Stimulated activated CD4-positive, alpha-beta T cell treated with anti-CD3 and anti-CD28 coated beads, Interleukin-4, amount 100 ng/mL, for 48 hours (primary cell): ENCODE results near the gene GNB5.
"Not testable (repeated sequence)": the region's sequence is repeated elsewhere in the genome, so short reads cannot be mapped to it uniquely, and the experiment has no call there.

Experiments used
- DNase-seq, 2 donors: peaks; one replicate each; pipeline ENCODE4 v3.0.0-alpha.2; 2020; ENCODE audit warnings: low read depth in 2 of 2

The GNB5 gene

DNA sequence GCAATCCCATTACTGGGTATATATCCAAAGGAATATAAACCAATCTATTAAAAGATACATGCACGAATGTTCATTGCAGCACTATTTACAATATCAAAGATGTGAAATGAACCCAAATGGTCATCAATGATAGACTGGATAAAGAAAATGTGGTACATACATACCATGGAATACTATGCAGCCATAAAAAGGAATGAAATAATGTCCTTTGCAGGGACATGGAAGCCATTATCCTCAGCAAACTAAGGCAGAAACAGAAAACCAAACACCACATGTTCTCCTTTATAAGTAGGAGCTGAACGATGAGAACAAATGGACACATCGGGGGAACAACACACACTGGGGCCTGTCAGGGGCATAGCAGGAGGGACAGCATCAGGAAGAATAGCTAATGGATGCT lies 21.0 kb downstream of the GNB5 start:
- DNase-seq, result not testable (repeated sequence)

DNA sequence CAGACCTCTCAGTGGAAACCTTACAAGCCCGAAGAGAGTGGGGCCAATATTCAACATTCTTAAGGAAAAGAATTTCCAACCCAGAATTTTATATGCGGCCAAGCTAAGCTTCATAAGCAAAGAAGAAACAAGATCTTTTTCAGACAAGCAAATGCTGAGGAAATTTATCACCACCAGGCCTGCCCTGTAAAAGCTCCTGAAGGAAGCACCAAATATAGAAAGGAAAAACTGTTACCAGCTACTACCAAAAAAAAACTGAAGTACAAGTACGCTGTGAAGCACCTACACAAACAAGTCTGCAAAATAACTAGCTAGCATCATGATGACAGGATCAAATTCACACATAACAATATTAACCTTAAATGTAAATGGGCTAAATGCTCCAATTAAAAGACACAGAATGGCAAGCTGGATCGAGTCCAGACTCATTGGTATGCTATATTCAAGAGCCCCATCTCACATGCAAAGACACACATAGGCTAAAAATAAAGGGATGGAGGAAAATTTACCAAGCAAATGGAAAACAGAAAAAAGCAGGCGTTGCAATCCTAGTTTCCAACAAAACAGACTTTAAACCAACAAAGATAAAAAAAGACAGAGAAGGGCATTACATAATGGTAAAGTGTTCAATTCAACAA lies 25.6 kb downstream of the GNB5 start:
- DNase-seq, result not testable (repeated sequence)

DNA sequence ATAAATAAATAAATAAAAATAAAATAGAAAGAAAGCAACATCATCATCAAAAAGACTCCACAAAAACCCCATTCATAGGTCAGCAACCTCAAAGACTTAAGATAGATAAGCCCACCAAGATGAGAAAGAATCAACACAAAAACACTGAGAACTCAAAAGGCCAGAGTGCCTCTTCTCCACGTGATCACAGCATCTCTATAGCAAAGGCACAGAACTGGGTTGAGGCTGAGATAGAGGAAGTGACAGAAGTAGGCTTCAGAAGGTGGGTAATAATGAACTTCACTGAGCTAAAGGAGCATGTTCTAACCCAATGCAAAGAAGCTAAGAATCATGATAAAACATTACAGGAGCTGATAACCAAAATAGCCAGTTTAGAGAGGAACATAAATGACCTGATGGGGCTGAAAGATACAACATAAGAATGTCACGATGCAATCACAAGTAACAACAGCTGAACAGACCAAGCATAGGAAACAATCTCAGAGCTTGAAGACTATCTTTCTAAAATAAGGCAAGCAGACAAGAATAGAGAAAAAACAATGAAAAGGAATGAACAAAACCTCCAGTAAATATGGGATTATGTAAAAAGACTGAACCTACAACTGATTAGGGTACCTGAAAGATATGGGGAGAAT lies 26.4 kb downstream of the GNB5 start:
- no peak for DNase-seq

DNA sequence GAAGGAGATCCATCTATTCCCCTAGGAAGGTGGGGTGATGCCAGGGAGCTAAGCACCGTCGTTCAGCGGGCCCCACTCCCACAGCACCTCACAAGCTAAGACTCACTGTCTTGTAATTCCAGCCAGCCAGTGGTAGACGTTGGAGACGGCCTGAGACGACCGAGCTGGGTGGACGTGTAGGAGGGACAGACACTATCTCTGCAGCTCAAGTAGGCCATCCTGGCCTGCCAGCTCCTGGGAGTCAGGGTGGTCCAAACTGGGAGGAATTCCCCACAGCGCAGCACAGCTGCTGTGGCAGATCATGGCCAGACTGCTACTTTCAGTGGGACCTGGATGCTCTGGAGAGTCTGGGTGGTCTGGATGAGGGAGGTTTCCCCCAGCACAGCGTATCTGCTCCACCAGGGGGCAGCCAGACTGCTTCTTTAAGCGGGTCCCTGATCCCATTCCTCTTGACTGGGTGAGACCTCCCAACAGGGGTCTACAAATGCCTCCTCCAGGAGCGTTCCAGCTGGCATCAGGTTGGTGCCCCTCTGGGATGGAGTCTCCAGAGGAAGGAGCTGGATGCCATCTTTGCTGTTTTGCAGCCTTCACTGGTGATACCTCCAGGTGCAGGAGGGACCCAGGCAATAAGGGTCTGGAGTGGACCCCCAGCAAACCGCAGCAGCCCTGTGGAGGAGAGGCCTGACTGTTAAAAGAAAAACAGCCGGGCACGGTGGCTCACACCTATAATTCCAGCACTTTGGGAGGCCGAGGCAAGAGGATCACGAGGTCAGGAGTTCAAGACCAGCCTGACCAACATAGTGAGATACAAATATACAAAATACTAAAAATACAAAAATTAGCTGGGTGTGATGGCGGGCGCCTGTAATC lies 27.6 kb downstream of the GNB5 start:
- no peak for DNase-seq

DNA sequence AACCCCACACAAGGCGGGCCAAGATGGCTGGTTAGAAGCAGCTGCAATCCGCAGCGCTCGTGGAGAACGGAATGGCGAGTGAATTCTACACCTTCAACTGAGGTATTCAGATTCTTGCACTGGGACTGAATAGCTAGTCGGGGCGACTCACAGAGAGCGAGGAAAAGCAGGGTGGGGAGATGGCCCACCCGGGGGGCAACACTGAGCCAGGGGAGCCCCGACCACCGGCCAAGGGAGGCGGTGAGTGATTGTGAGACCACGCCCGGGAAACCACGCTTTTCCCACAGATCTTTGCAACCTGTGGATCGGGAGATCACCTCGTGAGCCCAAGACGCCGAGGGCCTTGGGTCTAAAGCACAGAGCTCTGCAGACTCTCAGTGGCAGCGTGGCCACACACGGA lies 28.3 kb downstream of the GNB5 start:
- DNase-seq, result no peak

DNA sequence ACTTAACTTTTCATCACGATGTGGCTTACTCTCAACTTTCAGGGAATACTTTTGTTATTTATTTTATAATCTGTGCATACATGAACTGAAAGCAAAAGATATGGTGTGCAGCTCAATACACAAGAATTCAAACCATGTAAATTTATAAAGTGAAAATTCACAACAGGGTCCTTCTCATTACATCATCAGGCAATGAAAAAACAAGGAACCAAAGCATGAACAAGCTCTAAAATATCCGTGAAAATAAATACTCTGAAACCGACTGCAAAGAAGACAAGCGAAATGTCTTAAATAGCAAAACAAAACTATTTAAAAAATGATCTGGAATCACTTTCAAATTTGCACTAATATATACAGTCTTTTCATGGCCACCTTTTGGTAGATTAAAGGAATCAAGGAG lies 28.9 kb downstream of the GNB5 start:
- DNase-seq, result no peak

DNA sequence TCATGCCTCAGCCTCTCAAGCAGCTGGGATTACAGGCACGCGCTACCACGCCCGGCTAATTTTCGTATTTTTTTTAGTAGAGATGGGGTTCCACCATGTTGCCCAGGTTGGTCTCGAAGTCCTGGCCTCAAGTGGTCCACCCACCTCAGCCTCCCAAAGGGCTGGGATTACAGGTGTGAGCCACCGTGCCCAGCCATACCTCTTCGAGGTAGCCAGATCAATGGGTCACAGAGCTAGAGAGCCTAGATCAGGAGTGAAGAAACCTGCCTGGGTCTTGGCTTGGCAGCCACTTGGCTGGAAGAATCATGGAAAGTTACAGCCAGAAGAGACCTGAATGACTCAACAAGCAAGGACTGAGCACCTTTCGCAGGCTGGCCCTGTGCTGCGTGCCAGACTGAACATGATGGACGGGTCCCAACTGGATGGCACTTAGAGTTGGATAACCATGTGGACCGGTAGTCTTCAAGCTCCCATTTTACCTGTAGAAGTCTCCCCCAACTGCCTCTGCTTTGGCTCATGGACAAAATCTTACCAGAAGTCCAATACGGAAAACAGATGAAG lies 29.7 kb downstream of the GNB5 start:
- no peak for DNase-seq

DNA sequence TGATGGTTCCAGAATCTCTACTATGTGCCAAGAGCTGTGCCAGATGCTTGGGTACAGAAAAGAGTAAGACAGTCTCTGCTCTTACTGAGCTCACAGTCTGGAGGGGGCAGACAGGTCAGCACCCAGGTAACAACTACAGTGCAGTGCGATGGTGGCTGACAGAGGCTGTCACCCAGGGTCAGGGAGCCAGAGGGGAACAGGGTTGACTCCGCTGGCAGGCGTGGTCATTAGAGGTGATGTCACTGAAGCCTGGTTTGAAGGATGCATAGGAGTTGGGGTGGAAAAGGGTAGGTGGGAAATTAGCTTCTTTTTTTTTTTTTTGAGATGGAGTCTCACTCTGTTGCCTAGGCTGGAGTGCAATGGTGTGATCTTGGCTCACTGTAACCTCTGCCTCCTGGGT lies 31.5 kb downstream of the GNB5 start:
- no peak for DNase-seq

DNA sequence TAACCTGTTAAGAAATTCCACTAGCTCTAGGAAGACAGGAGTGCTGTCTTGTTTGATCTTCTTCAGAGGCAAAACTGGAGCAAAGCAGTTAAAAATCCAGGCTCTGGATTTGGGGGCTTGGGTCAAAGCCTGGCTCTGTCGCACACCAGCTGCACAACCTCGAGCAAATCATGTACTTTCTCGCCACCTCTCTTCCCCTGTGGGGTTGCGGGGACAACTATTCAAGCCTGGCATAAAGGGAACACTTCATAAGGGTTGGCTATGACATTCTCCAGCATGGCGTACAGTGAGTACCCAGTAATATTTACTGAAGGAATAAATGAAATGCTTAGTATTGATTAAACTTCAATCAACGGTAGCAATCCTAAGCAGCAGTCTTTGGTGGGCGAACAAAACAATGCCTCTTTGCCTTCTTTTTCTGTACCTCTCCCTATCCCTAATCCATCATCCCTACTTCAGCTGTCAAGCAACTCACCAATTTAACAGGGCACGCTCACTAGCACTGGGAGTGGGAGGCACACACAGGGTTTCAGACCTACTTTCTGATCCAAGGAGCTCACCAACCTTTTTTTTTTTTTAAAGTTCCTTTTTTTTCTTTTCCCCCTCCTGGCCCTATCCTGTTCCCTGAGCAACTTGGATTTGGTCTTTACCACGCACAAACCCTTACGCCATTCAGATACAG lies 33.0 kb downstream of the GNB5 start:
- no peak for DNase-seq

DNA sequence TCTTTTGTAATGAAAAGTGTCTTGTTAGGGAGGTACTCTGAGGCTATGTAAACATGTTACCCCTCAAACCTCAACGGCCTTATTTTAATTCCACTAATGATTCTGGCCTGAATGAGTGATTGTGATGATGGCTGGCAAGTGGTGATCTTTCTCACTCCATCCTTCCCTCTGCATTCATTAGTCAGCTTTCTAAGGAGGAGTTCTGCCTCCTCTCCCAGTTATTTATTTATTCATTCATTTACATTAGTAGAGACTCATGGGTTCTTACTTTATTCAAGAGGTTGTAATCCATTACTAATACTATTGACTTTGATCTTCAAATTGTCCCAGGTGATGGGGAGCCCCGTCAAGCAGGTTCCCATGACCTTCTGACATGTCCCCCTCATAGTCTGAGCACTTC lies 35.3 kb downstream of the GNB5 start:
- no peak for DNase-seq

DNA sequence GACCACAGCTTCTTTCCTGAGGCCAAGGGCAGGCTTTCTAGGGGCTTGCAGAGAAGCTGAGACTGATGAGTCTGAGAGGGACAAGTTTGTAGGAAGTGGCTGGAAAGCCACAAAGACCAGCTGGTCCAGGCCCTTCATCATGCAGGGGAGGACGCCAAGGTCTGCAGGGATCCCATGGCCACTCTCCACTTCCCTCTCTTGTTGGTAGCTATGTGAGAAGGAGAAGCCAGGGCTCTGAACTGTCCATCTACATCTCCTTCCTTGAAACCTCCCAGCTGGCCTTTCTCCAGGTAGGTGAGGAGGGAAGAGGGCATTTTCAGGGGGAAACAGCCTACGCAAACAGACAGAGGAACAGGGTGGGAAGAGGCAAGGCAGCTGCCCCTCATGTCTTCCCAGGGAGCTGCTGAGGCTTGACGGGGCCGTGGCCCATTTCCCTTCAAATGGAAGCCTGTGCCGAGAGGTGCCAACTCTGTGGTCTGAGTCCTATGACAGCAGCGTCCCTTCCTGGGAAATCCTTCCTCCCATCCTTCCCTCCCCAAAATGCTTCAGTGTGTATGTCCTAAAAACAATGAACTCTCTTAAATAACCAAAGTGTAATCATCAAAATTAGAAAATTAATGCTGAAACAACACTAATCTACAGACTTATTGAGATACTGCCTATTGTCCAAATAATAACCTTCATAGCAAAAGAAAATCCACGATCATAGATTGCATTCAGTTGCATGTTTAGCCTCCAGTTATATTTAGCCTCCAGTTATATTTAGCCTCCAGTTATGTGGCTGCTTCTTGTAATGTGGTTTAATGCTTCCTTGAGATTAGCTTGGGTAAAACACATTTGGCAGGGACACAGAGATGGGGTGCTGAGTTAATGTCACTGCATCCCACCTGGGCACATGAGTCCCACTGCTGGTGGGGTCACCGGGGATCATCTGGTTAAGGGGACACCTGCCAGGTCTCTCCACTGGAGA lies 36.0 kb downstream of the GNB5 start:
- no peak for DNase-seq

DNA sequence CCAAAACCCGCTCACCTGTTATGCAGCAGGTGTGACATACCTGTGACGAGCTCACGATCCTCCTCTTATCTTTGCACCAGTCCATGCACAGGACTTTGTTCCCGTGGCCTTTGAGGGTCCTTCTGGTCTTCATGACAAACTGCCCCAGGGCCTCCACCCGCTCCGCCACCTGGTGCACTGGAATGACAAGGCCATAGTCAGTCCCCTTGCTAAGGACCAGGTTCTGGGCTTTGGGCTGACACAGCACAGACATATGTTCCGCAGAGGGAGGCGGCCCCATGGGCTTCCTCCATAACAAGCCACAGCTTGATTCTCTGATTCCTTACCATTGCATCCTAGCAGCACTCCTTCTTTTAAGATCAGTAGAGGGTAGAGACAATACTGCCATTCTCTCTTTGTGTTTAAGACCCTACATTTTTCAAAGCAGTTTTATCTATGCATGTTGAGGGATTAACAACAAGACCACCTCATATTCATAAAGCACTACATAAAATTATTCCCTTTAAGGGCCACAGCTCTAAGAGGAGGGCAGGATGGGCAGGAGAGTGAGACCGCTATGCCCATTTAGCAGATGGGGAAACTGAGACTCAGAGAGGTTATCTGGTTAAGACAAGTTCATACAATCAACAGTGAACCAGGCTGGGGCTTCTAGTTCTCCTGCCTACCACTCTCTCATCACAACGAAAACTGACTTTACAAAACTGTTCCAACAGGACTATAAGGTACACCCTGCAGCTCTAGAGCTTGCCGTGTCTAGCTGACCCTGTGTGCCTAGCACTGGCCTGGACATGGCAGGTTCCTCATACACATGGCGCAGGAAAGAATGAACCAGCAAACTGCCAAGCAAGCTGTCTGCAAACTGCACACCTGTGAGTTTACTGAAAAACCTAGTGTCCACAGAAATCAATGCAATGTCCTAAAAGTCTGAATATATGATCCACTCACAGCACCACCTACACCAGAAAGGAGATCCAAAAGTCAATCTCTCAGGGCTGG lies 37.0 kb downstream of the GNB5 start:
- no peak for DNase-seq

DNA sequence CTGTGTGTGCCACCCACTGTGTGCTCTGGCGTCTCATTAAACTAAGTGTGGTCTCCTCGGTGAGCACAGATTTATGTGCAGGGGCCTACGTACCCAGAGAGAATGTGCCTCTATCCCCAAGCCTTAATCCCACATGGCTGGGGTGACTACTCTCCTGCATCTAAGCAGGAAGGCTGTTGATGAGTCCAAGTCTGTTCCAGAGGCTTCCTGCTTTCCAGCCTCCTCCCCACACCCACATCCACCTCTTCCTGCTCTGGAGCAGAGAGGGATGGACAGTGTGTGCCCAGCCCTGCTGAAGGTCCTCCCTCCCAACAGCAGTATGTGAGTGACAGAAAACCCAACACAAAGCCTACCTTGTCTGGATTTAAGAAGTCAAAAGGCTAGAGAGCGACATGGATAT lies 39.8 kb downstream of the GNB5 start:
- DNase-seq, result no peak

DNA sequence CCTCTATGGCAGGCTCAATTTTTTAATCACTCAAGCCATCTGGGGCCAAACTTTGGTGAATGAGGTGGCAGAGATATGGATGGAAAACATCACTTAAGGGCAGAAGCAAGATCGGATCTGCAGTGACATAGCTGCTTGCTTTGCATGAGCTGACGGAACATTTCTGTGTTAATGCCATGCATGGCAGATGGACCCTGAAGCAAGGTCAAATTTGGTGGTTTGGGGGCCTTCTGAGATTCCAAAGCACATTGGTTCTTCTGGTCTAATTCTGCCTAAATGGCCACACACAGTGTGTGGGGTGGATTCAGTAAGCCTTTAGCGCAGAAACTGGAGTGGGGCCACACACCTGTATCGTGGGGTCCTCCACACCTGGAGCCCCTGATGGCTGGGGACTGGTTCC lies 40.3 kb downstream of the GNB5 start:
- no peak for DNase-seq

DNA sequence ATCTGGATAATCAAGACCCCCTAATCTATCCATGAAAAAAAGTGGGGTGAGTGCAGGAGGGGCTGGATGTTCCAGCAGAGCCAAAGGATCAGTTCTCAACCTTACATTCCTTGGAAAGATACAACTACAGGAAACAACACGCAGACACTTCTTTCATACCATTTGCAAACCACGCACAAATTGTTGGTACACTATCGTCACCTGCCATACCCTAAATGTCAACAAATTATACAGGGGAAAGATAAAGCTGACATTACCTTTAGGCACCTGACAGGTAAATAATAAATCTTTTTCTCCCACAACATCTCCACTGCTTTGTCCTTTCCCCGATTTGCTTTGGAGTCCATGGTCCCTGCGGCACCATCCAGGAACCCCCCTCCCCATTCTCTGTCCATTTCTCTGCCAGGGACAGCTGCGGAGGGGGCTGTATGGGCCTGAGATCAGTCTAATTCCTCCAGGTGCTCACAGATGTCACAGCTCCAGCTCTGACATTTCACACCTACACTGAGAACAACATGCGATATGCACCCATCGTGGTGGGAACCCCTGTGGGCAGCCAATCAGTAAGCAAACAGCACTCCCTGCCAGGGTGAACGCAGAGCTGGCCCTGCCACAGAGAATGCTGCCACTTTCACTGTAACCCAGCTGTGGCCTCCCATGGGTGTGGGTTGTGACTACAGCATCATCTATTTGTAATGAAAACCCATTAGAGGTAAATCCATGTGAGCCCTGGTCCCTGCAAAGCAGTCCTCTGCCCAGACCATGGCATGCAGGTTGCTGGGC lies 41.0 kb downstream of the GNB5 start:
- no peak for DNase-seq

DNA sequence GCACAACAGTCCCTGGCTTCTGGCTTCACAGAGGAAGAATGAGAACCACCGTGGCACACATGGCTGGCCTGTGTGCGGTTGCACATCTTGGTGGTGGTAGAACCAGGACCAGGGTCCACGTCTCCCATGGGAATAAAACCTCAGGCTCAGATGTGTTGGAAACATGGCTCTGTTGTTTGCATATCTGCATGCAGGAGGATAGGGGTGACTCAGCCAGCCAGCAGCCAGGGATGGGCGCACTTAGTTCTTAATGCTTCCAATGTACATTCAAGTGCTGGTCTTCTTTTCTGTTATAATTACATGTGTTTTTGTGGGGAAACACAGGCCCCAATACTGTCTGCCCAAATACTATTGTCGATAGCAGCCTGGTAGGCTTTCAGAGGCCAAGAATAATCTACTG lies 42.8 kb downstream of the GNB5 start:
- DNase-seq, result no peak

DNA sequence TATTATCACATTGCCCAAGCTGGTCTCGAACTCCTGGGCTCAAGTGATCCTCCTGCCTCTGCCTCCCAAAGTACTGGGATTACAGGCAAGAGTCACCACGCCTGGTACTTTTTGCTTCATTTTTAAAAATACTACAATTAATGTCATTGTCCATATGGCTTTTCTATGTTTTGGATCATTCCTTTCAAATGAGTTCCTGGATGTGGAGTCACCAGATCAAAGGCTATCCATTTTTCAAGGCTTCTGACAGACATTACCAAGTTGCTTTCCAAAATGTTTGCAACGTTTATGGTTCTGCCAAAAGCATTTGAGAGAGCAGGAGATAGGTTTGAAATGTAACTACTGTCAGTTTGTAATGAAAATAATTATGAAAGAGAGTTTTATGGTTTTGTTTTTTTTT lies 44.4 kb downstream of the GNB5 start:
- DNase-seq, result no peak

DNA sequence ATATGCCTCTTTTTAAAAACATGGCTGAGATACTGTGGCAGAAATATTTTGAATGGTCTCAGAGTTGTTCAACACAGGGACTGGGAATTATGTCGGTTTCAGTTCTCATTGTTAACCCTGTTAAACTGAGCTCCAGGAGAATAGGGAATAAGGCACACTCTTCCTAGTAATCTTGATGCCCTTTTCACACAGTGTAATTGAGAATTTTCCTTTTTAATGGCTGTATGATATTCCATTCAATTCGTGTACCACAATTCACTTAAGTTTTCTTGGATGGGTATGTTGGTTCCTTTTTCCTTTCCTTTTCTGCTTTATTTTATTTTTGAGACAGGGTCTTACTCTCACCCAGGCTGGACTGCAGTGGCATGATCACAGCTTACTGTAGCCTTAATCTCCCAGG lies 44.9 kb downstream of the GNB5 start:
- DNase-seq, result no peak

DNA sequence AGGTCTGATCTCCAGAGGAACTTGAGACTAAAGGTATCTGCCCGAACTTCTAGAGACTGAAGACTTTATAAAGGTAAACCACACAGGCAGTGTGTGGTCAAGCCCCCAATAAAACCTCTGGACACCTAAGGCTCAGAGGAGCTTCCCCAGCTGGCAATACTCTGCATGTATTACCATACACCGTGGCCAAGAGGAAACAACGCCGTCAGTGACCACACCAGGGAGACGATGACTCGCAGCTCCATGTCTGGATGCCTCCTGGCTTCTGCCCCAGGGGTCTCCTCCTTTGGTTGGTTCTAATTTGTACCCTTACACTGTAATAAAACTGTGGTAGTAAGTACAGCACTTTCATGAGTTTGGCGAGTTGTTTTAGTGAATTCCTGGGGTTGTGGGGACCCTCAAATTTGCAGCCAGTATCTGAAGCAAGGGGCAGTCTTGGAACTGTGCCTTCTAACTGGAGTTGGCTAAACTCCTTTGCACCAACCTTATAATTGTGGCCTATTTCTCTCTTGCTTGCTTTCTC lies 46.5 kb downstream of the GNB5 start:
- no peak for DNase-seq
